Stimulated activated CD4-positive, alpha-beta T cell treated with anti-CD3 and anti-CD28 coated beads, Interleukin-1b, Interleukin-23, amount 100 ng/mL, for 4 hours (primary cell): ENCODE data around the gene TNIP1.

Experiments used
- DNase-seq, 2 donors: peaks; one replicate each; pipeline ENCODE4 v3.0.0-alpha.2; 2020; ENCODE audit warnings: low read depth in 2 of 2

The TNIP1 gene

GRCh38 chr5:151001436-151001835 lies 79.4 kb downstream of the TNIP1 start:
- no peak for DNase-seq

- DNase-seq, result no peak
These were observed 81.0 kb downstream of the TNIP1 start for GRCh38 chr5:150999704-151000442.

- no peak for DNase-seq
These were observed 86.9 kb downstream of the TNIP1 start for GRCh38 chr5:150993826-150994412.

GRCh38 chr5:150993422-150993821 lies 87.4 kb downstream of the TNIP1 start:
- DNase-seq, result no peak

- DNase-seq, result no peak
These were observed 88.1 kb downstream of the TNIP1 start for GRCh38 chr5:150992705-150993104.

- no peak for DNase-seq
These were observed 91.1 kb downstream of the TNIP1 start for GRCh38 chr5:150989695-150990094.

GRCh38 chr5:150987746-150988145 lies 93.1 kb downstream of the TNIP1 start:
- DNase-seq, result no peak
